ENCODE data around the gene RIMBP2.

- TF ChIP-seq, protein P1, sequence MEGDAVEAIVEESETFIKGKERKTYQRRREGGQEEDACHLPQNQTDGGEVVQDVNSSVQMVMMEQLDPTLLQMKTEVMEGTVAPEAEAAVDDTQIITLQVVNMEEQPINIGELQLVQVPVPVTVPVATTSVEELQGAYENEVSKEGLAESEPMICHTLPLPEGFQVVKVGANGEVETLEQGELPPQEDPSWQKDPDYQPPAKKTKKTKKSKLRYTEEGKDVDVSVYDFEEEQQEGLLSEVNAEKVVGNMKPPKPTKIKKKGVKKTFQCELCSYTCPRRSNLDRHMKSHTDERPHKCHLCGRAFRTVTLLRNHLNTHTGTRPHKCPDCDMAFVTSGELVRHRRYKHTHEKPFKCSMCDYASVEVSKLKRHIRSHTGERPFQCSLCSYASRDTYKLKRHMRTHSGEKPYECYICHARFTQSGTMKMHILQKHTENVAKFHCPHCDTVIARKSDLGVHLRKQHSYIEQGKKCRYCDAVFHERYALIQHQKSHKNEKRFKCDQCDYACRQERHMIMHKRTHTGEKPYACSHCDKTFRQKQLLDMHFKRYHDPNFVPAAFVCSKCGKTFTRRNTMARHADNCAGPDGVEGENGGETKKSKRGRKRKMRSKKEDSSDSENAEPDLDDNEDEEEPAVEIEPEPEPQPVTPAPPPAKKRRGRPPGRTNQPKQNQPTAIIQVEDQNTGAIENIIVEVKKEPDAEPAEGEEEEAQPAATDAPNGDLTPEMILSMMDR (conservative IDR thresholded peaks at IDR 0.05 in 1 of 2, IDR thresholded peaks at IDR 0.05 in 1 of 2; ENCODE audit: low read depth in 1 of 2, low read length in 2 of 2) = no peak
- no peak for TF ChIP-seq EZH2 (IDR thresholded peaks at IDR 0.05; ENCODE audit: low read length, missing control alignments)
These were observed 331.9 kb downstream of the RIMBP2 start for GRCh38 chr12:130384234-130384633.

All from fibroblast of lung (primary cell).